K562 (cell line): Measurements from ENCODE around the gene SENP8. TPM values are rescaled to one million over a fixed set of nuclear protein-coding genes. Genes with fewer than 3 reads are reported as not detected.

ENCODE experiments used
- CHD4 ChIP-seq: fragments of 200-600 bp; sonication (generic); IDR thresholded peaks from 3 replicates; pipeline ENCODE4 v1.6.1; 2012; ENCODE audit warnings: low read depth, mild to moderate bottlenecking, mixed read lengths, low read length, inconsistent platforms; ENCODE audit not compliant: insufficient read depth, insufficient replicate concordance, poor library complexity, severe bottlenecking
- CREB1 ChIP-seq, 2 experiments: sonication (generic) in 1 of 2; formaldehyde crosslinking in 1 of 2; IDR thresholded peaks; 2 replicates each; pipeline versions ENCODE4 v1.6.1 to v1.8.0; 2012 to 2022; ENCODE audit warnings: inconsistent platforms in 1 of 2, mild to moderate bottlenecking in 1 of 2, missing genetic modification reagents in 1 of 2, moderate library complexity in 1 of 2
- DMBX1 ChIP-seq: fragments of 250-450 bp; sonication (Bioruptor Pico); IDR thresholded peaks from 2 replicates; pipeline ENCODE4 v1.8.0; 2022; ENCODE audit warnings: inconsistent platforms, mild to moderate bottlenecking, moderate library complexity, borderline replicate concordance
- ETV6 ChIP-seq, 3 experiments: fragments of 150-350 bp in 1 of 3; sonication (generic) in 1 of 3; formaldehyde crosslinking in 1 of 3; IDR thresholded peaks; 2 replicates each; pipeline versions ENCODE4 v1.6.1 to v1.8.0; 2014 to 2022; ENCODE audit warnings: borderline replicate concordance in 2 of 3, low read depth in 2 of 3, antibody characterized with exemption in 1 of 3, low read length in 1 of 3, mild to moderate bottlenecking in 1 of 3, missing genetic modification reagents in 1 of 3
- MTF1 ChIP-seq: fragments of 250-450 bp; sonication (Bioruptor Pico); IDR thresholded peaks from 2 replicates; pipeline ENCODE4 v1.9.0; 2021; ENCODE audit warnings: moderate library complexity, mild to moderate bottlenecking, inconsistent platforms, borderline replicate concordance
- NR2C2 ChIP-seq, 2 experiments: fragments of 200-800 bp in 1 of 2; sonication (Bioruptor generic) in 1 of 2; sonication (generic) in 1 of 2; formaldehyde crosslinking in 1 of 2; IDR thresholded peaks; 2 replicates each; pipeline versions ENCODE4 v1.6.1 to v1.8.0; 2016 to 2022; ENCODE audit warnings: mild to moderate bottlenecking in 1 of 2, missing compliant biosample characterization in 1 of 2, missing genetic modification characterization in 1 of 2, missing genetic modification reagents in 1 of 2
- RFX5 ChIP-seq: IDR thresholded peaks from 2 replicates; pipeline ENCODE4 v1.6.1; 2011; ENCODE audit warnings: low read depth, mild to moderate bottlenecking, improper control_type of control experiment, low read length
- TOE1 ChIP-seq, 2 experiments: fragments of 450-650 bp in 1 of 2; sonication (generic) in 1 of 2; formaldehyde crosslinking in 1 of 2; IDR thresholded peaks; 2 replicates each; pipeline versions ENCODE4 v1.7.1 to v1.8.0; 2016 to 2022; ENCODE audit warnings: borderline replicate concordance in 2 of 2, mild to moderate bottlenecking in 2 of 2, antibody characterized with exemption in 1 of 2, inconsistent platforms in 1 of 2, low read depth in 1 of 2, missing genetic modification reagents in 1 of 2, moderate library complexity in 1 of 2
- polyA plus RNA-seq, 8 experiments: library from polyadenylated mRNA; depleted of rRNA in 4 of 8; stranded (reverse) in 5 of 8; unstranded in 3 of 8; fragments of >200 nt; fragmentation: Nextera tagmentation in 2 of 8; fragmentation: Illumina TruSeq in 1 of 8; extraction: Ambion mirVana in 2 of 8; extraction: Trizol in 1 of 8; gene quantifications; 2 replicates each; pipeline versions ENCODE4 v1.2.1 to v1.2.3, GENCODE V29; 2011 to 2014; ENCODE audit warnings: inconsistent platforms in 1 of 8, missing spikeins in 1 of 8
- total RNA-seq, 7 experiments: library from RNA; depleted of rRNA in 6 of 7; stranded (reverse); fragments of >200 nt in 6 of 7; fragmentation: Illumina TruSeq in 2 of 7; extraction: Trizol in 2 of 7; gene quantifications; 2 replicates each; pipeline versions ENCODE4 v1.2.1 to v1.2.3, GENCODE V29; 2011 to 2021; ENCODE audit warnings: low replicate concordance in 1 of 7
- TF ChIP-seq, protein P1 (sequence below): fragments of 450-650 bp; IDR thresholded peaks from 2 replicates; pipeline ENCODE4 v1.6.1; 2016; ENCODE audit warnings: borderline replicate concordance
- TF ChIP-seq, protein P2 (sequence below): sonication (generic); formaldehyde crosslinking; IDR thresholded peaks from 2 replicates; pipeline ENCODE4 v1.8.0; 2022; ENCODE audit warnings: missing genetic modification reagents, mild to moderate bottlenecking, borderline replicate concordance
- TF ChIP-seq, protein P3 (sequence below): fragments of 250-450 bp; sonication (Bioruptor Pico); IDR thresholded peaks from 2 replicates; pipeline ENCODE4 v1.8.0; 2021; ENCODE audit warnings: borderline replicate concordance, mild to moderate bottlenecking, moderate library complexity; ENCODE audit not compliant: poor library complexity, severe bottlenecking
- TF ChIP-seq, protein P4 (sequence below): fragments of 450-650 bp; IDR thresholded peaks from 2 replicates; pipeline ENCODE4 v1.6.1; 2016; ENCODE audit warnings: antibody characterized with exemption
- TF ChIP-seq, protein P5 (sequence below): IDR thresholded peaks from 3 replicates; pipeline ENCODE4 v1.6.1; 2011; ENCODE audit warnings: borderline replicate concordance, mild to moderate bottlenecking; ENCODE audit not compliant: insufficient read length, insufficient read depth

The SENP8 gene
- total and polyA plus RNA-seq, 9 of the 15 experiments (the other 6 are each of a cell fraction or from before 2014, with no cell fraction given), result 1.4 to 5.4 (median 2.4) TPM

DNA sequence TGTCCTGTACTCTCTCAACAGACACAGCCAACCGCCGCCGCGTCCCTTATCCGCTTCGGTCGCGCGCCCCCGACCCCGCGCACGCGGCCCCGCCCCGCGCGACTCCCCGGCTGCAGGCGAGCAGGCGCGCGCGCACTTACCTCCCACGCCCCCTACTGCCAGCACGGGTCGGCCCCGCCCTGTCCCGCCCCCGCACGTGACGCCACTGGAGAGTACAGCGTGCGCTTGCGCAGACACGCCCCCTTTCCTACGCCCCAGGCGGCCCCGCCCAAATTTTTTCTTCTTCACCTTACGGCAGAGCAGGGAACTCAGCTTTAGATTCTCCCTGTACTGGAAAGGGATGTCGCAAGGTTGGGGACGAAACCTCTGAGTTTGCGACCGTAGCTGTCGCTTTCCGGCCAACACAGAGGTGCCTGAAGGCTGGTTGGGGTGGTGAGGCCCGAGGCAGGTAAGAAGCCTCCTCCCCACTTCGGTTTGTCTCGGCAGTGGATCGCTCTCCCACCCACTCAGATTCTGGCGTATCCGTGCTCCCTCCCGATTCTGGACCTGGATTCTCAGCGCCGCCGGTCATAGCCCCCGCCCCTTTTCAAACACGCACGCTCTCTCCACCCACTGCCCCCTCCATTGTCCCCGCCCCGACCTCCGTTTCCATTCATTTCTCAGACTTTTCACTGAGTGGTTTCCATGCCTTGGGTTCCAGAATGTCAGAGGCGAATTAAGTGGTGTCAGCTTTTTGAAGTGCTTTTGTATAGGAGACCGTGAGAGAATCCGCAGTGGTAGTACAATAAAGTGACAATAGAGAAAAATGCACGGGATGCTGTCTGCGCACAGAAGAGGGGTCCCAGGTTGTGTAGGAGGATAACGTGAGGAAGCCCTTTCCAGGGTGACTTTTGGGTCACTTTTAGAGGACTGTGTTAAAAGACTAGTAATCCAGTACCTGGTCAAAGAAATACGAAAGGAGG, at the start of gene SENP8, which contains the start of gene MYO9A (continued):
- TF ChIP-seq, protein P1, sequence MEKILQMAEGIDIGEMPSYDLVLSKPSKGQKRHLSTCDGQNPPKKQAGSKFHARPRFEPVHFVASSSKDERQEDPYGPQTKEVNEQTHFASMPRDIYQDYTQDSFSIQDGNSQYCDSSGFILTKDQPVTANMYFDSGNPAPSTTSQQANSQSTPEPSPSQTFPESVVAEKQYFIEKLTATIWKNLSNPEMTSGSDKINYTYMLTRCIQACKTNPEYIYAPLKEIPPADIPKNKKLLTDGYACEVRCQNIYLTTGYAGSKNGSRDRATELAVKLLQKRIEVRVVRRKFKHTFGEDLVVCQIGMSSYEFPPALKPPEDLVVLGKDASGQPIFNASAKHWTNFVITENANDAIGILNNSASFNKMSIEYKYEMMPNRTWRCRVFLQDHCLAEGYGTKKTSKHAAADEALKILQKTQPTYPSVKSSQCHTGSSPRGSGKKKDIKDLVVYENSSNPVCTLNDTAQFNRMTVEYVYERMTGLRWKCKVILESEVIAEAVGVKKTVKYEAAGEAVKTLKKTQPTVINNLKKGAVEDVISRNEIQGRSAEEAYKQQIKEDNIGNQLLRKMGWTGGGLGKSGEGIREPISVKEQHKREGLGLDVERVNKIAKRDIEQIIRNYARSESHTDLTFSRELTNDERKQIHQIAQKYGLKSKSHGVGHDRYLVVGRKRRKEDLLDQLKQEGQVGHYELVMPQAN, result peak; percentile 59; the same call in 1 of the 2 replicates
- TF ChIP-seq, protein P2, sequence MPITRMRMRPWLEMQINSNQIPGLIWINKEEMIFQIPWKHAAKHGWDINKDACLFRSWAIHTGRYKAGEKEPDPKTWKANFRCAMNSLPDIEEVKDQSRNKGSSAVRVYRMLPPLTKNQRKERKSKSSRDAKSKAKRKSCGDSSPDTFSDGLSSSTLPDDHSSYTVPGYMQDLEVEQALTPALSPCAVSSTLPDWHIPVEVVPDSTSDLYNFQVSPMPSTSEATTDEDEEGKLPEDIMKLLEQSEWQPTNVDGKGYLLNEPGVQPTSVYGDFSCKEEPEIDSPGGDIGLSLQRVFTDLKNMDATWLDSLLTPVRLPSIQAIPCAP (CRISPR knock-in tag), result no peak
- TF ChIP-seq ETV6 (IDR thresholded peaks at IDR 0.05; ENCODE audit: borderline replicate concordance in 1 of 2, low read depth in 2 of 2, low read length in 1 of 2), result no peak
- TF ChIP-seq ETV6 (CRISPR knock-in tag; IDR thresholded peaks at IDR 0.05; ENCODE audit: borderline replicate concordance), result no peak
- no peak for TF ChIP-seq RFX5
- TF ChIP-seq DMBX1 (CRISPR knock-in tag), result no peak
- TF ChIP-seq, protein P3, sequence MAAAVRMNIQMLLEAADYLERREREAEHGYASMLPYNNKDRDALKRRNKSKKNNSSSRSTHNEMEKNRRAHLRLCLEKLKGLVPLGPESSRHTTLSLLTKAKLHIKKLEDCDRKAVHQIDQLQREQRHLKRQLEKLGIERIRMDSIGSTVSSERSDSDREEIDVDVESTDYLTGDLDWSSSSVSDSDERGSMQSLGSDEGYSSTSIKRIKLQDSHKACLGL, result no peak
- TF ChIP-seq, protein P4, sequence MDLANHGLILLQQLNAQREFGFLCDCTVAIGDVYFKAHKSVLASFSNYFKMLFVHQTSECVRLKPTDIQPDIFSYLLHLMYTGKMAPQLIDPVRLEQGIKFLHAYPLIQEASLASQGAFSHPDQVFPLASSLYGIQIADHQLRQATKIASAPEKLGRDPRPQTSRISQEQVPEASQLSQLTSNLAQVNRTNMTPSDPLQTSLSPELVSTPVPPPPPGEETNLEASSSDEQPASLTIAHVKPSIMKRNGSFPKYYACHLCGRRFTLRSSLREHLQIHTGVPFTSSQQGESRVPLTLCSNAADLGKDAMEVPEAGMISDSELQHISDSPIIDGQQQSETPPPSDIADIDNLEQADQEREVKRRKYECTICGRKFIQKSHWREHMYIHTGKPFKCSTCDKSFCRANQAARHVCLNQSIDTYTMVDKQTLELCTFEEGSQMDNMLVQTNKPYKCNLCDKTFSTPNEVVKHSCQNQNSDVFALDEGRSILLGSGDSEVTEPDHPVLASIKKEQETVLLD, result peak; percentile 82
- TF ChIP-seq NR2C2 (CRISPR knock-in tag; IDR thresholded peaks at IDR 0.05), result no peak
- peak; percentile 77 for TF ChIP-seq NR2C2 (tag; IDR thresholded peaks at IDR 0.05)
- TF ChIP-seq TOE1 (IDR thresholded peaks at IDR 0.05; ENCODE audit: borderline replicate concordance), result 0 out of 2 replicates have a peak, but pooled peaks have one; percentile 32
- no peak for TF ChIP-seq TOE1 (CRISPR knock-in tag; IDR thresholded peaks at IDR 0.05; ENCODE audit: borderline replicate concordance, low read depth)
- no peak for TF ChIP-seq MTF1
- TF ChIP-seq, protein P5, sequence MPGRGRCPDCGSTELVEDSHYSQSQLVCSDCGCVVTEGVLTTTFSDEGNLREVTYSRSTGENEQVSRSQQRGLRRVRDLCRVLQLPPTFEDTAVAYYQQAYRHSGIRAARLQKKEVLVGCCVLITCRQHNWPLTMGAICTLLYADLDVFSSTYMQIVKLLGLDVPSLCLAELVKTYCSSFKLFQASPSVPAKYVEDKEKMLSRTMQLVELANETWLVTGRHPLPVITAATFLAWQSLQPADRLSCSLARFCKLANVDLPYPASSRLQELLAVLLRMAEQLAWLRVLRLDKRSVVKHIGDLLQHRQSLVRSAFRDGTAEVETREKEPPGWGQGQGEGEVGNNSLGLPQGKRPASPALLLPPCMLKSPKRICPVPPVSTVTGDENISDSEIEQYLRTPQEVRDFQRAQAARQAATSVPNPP, result no peak
- no peak for TF ChIP-seq CREB1 (IDR thresholded peaks at IDR 0.05)
- peak; percentile 8; the same call in 1 of the 2 replicates for TF ChIP-seq CREB1 (CRISPR knock-in tag; IDR thresholded peaks at IDR 0.05)
- no peak for TF ChIP-seq CHD4
